Right hindlimb (tissue), 1 donor: ENCODE measurements around the gene ELK3.

ENCODE experiments used
- DNase-seq: peaks from one replicate; pipeline ENCODE4 v3.0.0-alpha.2; 2018

Gene ELK3

GRCh38 chr12:96236221-96236822, 42.1 kb downstream of the ELK3 start:
- DNase-seq = peak; percentile 56

- DNase-seq = no peak
Measured at GRCh38 chr12:96237035-96237434, 42.9 kb downstream of the ELK3 start.

GRCh38 chr12:96237465-96238077, 43.4 kb downstream of the ELK3 start:
- peak; percentile 83 for DNase-seq

- DNase-seq = no peak
Measured at GRCh38 chr12:96238336-96239047, 44.3 kb downstream of the ELK3 start.

GRCh38 chr12:96239711-96240635, 45.8 kb downstream of the ELK3 start:
- DNase-seq = peak; percentile 57

- no peak for DNase-seq
Measured at GRCh38 chr12:96240656-96241055, 46.5 kb downstream of the ELK3 start.

GRCh38 chr12:96241431-96241830, 47.3 kb downstream of the ELK3 start:
- no peak for DNase-seq

- peak; percentile 79 for DNase-seq
Measured at GRCh38 chr12:96241846-96242256, 47.7 kb downstream of the ELK3 start.

GRCh38 chr12:96242597-96242996, 48.4 kb downstream of the ELK3 start:
- DNase-seq = no peak

- DNase-seq = no peak
Measured at GRCh38 chr12:96244826-96245225, 50.7 kb downstream of the ELK3 start.

- DNase-seq = no peak
Measured at GRCh38 chr12:96246926-96247505, 52.8 kb downstream of the ELK3 start.

GRCh38 chr12:96247563-96247962, 53.4 kb downstream of the ELK3 start:
- no peak for DNase-seq

- no peak for DNase-seq
Measured at GRCh38 chr12:96248136-96248931, 54.2 kb downstream of the ELK3 start.

GRCh38 chr12:96249196-96250118, 55.3 kb downstream of the ELK3 start:
- DNase-seq = peak; percentile 62

GRCh38 chr12:96250119-96250685, 56.0 kb downstream of the ELK3 start:
- DNase-seq = no peak

GRCh38 chr12:96255077-96255476, 60.9 kb downstream of the ELK3 start:
- DNase-seq = peak; percentile 72

GRCh38 chr12:96256672-96257361, 62.6 kb downstream of the ELK3 start:
- DNase-seq = no peak

- no peak for DNase-seq
Measured at GRCh38 chr12:96257550-96258103, 63.5 kb downstream of the ELK3 start.
